PC-9 (cell line): ENCODE measurements around the gene GOLGA6L10. TPM values are rescaled to one million over a fixed set of nuclear protein-coding genes. Genes with fewer than 3 reads are reported as not detected.
"Not testable (repeated sequence)": the region's sequence is repeated elsewhere in the genome, so short reads cannot be mapped to it uniquely, and the experiment has no call there.

Experiments
- BruUV-seq: library from RNA; stranded (reverse); fragments of 400-500 nt; replicated peaks from 2 replicates; lab custom pipeline; 2021; lab: Mats Ljungman, UMichigan
- CTCF ChIA-PET: fragments of 300-600 bp; sonication (Branson Sonifier 250); formaldehyde crosslinking; loops from one replicate; lab custom pipeline; 2022; ENCODE audit warnings: antibody characterized with exemption; lab: Charles Lee
- POLR2A ChIA-PET: fragments of 300-600 bp; sonication (Branson Sonifier 250); formaldehyde crosslinking; loops from one replicate; lab custom pipeline; 2022; ENCODE audit warnings: antibody characterized with exemption; ENCODE audit not compliant: unreplicated experiment; lab: Charles Lee
- DNase-seq, 2 experiments: peaks; one replicate each; pipeline versions ENCODE4 v3.0.0 to v3.0.0-alpha.2; 2015 to 2022; ENCODE audit warnings: mixed read lengths in 1 of 2
- H2AFZ ChIP-seq: fragments of 200-600 bp; sonication (generic); 2 replicates; pipeline ENCODE4 v1.8.1; 2017; ENCODE audit warnings: antibody characterized with exemption
- H3F3A ChIP-seq: fragments of 200-600 bp; sonication (generic); 2 replicates; pipeline ENCODE4 v1.8.1; 2017; ENCODE audit warnings: antibody characterized with exemption, mild to moderate bottlenecking, low read depth; ENCODE audit not compliant: insufficient read depth
- H3K27ac ChIP-seq: fragments of 200-600 bp; sonication (generic); 2 replicates; pipeline ENCODE4 v1.6.1; 2016; ENCODE audit warnings: mixed run types
- H3K27me3 ChIP-seq: fragments of 200-600 bp; sonication (generic); 2 replicates; pipeline ENCODE4 v1.6.1; 2016; ENCODE audit warnings: low read depth, mixed run types; ENCODE audit not compliant: insufficient read depth
- H3K36me3 ChIP-seq: fragments of 200-600 bp; sonication (generic); 2 replicates; pipeline ENCODE4 v1.6.1; 2016; ENCODE audit warnings: low read depth, mixed run types
- H3K4me1 ChIP-seq: fragments of 200-600 bp; sonication (generic); replicated peaks from 2 replicates; pipeline ENCODE4 v1.6.1; 2016; ENCODE audit warnings: mixed run types; ENCODE audit not compliant: insufficient read depth
- H3K4me2 ChIP-seq: fragments of 200-600 bp; sonication (generic); 2 replicates; pipeline ENCODE4 v1.6.1; 2017; ENCODE audit warnings: mixed run types
- H3K4me3 ChIP-seq: fragments of 200-600 bp; sonication (generic); 2 replicates; pipeline ENCODE4 v1.6.1; 2016; ENCODE audit warnings: mixed run types
- H3K79me2 ChIP-seq: fragments of 200-600 bp; sonication (generic); 2 replicates; pipeline ENCODE4 v1.6.1; 2017; ENCODE audit warnings: low read depth, mixed run types
- H3K9me2 ChIP-seq: fragments of 200-600 bp; sonication (generic); 2 replicates; pipeline ENCODE4 v1.8.1; 2017; ENCODE audit warnings: mild to moderate bottlenecking; ENCODE audit not compliant: insufficient read depth
- H3K9me3 ChIP-seq: fragments of 200-600 bp; sonication (generic); 2 replicates; pipeline ENCODE4 v1.8.1; 2016; ENCODE audit warnings: low read depth; ENCODE audit not compliant: insufficient read depth
- H4K20me1 ChIP-seq: fragments of 200-600 bp; sonication (generic); 2 replicates; pipeline ENCODE4 v1.8.1; 2017; ENCODE audit not compliant: insufficient read depth
- intact Hi-C: fragments of 100-400 bp; cut with micrococcal nuclease; formaldehyde crosslinking; loops from one replicate; pipeline ENCODE4 v1.10.0; 2022; ENCODE audit not compliant: unreplicated experiment
- total RNA-seq: library from RNA; stranded (reverse); gene quantifications from 2 replicates; pipeline ENCODE4 v1.2.3, GENCODE V29; 2021

The GOLGA6L10 gene
- total RNA-seq, 1 experiment from 2014 or later: 2.2 TPM

DNA sequence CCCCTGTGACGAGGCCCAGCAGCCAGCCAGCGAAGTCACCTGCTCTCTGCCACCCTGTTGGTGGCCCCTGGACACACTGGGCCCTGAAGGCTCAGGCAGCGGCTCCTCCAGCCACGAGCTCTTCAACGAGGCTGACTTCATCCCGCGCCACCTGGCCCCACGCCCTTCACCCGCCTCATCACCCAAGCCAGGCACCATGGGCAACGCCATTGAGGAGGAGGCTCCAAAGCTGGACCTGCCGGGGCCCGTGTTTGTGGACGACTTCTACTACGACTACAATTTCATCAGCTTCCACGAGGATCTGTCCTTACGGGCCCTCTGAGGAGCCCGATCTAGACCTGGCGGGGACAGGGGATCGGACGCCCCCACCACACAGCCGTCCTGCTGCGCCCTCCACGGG, 22.4 kb downstream of the GOLGA6L10 start:
- H4K20me1 ChIP-seq, H3K9me2 ChIP-seq, DNase-seq, H3K27me3 ChIP-seq, H3K79me2 ChIP-seq, BruUV-seq, H3K36me3 ChIP-seq, intact Hi-C loops, POLR2A ChIA-PET, H3K4me3 ChIP-seq, H3K27ac ChIP-seq, CTCF ChIA-PET, H3K9me3 ChIP-seq, H3K4me1 ChIP-seq, H3F3A ChIP-seq, H3K4me2 ChIP-seq, H2AFZ ChIP-seq: not testable (repeated sequence)

DNA sequence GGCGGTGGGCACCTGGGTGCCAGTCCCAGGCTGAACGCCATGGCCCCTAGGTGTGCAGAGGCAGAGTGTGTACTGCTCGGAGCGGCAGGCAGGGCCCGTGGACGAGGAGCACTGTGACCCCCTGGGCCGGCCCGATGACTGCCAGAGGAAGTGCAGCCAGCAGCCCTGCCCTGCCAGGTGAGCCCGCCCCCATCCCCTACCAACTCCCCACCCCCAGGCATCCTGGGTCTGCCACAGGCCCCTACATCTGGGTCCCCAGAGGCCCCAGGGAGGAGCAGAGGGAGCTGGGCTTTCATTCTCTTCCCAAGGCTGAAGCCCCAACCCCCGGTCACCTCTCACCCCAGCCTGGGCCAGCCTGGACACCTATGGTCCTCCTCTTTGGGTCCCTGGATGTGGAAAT, 23.6 kb downstream of the GOLGA6L10 start:
- BruUV-seq, POLR2A ChIA-PET, DNase-seq: not testable (repeated sequence)

DNA sequence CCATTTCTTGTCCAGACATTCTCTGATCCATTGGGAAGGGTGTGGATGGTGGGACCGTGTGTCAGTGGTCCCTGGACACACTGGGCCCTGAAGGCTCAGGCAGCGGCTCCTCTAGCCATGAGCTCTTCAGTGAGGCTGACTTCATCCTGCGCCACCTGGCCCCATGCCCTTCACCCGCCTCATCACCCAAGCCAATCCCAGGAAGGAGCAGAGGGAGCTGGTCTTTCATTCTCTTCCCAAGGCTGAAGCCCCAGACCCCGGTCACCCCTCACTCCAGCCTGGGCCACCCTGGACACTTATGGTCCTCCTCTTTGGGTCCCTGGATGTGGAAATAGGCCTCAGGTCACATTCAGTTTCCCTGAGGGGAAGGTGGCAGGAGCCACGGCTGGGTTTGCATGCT, 24.4 kb downstream of the GOLGA6L10 start:
- H3K4me1 ChIP-seq, H3K9me3 ChIP-seq, H3K79me2 ChIP-seq, intact Hi-C loops, H3K27me3 ChIP-seq, H4K20me1 ChIP-seq, H3K4me2 ChIP-seq, H3K4me3 ChIP-seq, DNase-seq, H2AFZ ChIP-seq, CTCF ChIA-PET, H3K27ac ChIP-seq, H3K36me3 ChIP-seq, H3K9me2 ChIP-seq, BruUV-seq, POLR2A ChIA-PET, H3F3A ChIP-seq: not testable (repeated sequence)

More for the DNA sequence above, 23.6 kb downstream of the GOLGA6L10 start:
- intact Hi-C loops, H3K36me3 ChIP-seq, H3K4me1 ChIP-seq, H3F3A ChIP-seq, CTCF ChIA-PET, H3K79me2 ChIP-seq, H3K27me3 ChIP-seq, H3K9me2 ChIP-seq, H3K9me3 ChIP-seq, H4K20me1 ChIP-seq, H3K4me3 ChIP-seq, H2AFZ ChIP-seq, H3K4me2 ChIP-seq, H3K27ac ChIP-seq: not testable (repeated sequence)

DNA sequence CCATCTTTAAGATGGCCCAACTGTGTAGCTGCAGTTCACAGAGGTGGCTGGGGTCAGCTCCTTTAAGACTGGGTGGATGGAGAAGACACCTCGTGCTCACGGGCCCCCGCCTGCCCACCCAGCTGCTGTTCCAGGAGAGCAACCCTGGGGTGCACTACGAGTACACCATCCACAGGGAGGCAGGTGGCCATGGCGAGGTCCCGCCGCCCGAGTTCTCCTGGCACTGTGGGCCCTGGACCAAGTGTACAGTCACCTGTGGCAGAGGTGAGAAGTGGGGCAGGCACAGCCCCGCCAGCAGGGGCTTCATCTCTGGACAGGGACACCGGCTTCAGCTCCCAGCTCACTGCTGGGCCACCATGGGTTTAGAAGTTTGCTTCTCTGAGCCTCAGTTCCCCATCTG, 26.8 kb downstream of the GOLGA6L10 start:
- CTCF ChIA-PET, BruUV-seq, H3K36me3 ChIP-seq, POLR2A ChIA-PET, H2AFZ ChIP-seq, H3K27ac ChIP-seq, H3K9me2 ChIP-seq, H4K20me1 ChIP-seq, H3K4me3 ChIP-seq, H3K4me1 ChIP-seq, intact Hi-C loops, H3F3A ChIP-seq, H3K4me2 ChIP-seq, DNase-seq, H3K79me2 ChIP-seq, H3K27me3 ChIP-seq, H3K9me3 ChIP-seq: not testable (repeated sequence)

DNA sequence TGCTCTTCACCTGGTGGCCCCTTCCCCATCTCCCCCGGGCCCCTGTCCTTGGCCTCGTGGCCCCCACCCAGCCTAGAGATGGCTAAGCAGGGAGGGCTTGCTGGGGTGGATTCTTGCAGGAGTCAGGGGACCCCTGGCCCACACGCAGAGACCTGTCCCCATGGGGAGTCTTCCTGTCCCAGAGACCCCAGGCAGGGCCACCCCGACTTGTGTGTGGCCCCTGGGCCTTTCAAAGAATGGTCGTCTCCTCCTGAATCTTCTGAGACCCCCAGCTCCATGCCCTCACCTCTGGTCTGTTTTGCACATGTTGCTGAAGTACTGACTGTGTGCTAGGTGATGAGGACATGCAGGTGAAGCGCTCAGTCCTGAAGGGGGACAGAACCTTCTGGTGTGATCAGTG, 28.4 kb downstream of the GOLGA6L10 start:
- H3K9me2 ChIP-seq, H3K9me3 ChIP-seq, CTCF ChIA-PET: not testable (repeated sequence)

DNA sequence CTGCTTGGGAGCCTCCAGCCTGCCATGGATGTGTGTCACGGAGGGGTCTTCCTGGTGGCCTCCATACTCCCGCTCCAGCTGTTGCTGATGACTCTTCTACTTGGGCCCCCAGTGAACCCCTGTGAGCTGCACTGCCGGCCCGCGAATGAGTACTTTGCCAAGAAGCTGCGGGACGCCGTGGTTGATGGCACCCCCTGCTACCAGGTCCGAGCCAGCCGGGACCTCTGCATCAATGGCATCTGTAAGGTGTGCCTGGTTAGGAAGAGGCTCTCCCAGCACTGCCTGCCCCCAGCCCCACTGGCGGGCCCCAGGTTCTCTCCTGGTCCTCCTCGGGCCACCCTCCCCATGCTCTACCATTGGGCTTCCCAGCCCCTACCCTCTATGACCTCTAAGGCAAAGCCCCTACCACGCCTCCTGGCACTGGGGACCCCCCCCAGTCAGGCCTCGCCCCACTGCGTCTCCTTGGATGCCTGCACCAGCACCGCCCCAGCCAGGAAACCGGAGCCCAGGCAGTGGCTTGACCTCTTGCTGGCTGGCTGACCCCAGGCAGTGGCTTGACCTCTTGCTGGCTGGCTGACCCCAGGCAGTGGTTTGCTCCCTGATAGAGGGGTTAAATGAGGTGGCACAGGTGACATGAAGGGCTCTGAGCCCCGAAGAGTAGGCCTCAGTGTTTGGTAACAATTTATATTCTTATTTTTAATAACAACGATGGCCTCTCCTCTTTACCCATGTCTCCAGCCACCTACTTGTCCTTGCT, 29.6 kb downstream of the GOLGA6L10 start:
- BruUV-seq, H3K4me3 ChIP-seq, H3K79me2 ChIP-seq, H3K4me1 ChIP-seq, H3K9me3 ChIP-seq, H3K9me2 ChIP-seq, H3F3A ChIP-seq, POLR2A ChIA-PET, H3K27ac ChIP-seq, H3K27me3 ChIP-seq, H3K36me3 ChIP-seq, H2AFZ ChIP-seq, H3K4me2 ChIP-seq, intact Hi-C loops, CTCF ChIA-PET, H4K20me1 ChIP-seq, DNase-seq: not testable (repeated sequence)

More for the DNA sequence above, 28.4 kb downstream of the GOLGA6L10 start:
- H3K4me1 ChIP-seq, H3K4me2 ChIP-seq, H2AFZ ChIP-seq, intact Hi-C loops, H3K4me3 ChIP-seq, H3F3A ChIP-seq, POLR2A ChIA-PET, H3K27ac ChIP-seq, H3K27me3 ChIP-seq, DNase-seq, H3K36me3 ChIP-seq, H4K20me1 ChIP-seq, H3K79me2 ChIP-seq, BruUV-seq: not testable (repeated sequence)

DNA sequence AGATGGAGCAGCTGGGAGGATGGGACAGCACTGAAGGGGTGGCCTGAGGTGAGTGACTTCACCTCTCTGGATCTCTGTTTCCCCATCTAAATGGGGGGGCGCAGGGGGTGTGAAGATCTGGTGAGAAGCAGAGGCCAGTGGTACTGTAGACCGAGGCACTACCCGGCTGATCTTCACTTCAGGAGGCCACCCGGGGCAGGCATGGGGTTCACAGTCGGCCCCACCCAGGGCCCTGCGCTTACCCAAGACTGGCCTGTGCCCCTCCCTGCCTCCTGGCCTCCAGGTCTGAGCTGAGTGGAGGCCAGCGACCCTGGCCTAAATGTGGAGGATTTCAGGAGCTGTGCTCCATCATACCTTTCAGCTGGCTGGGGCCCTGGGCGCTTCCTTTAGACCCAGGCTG, 31.0 kb downstream of the GOLGA6L10 start:
- H3K9me3 ChIP-seq, DNase-seq, H3K79me2 ChIP-seq, CTCF ChIA-PET, BruUV-seq, H3K27ac ChIP-seq, H3K4me3 ChIP-seq, H3K36me3 ChIP-seq, H3K27me3 ChIP-seq, H4K20me1 ChIP-seq, H2AFZ ChIP-seq, H3K9me2 ChIP-seq, H3K4me1 ChIP-seq, H3F3A ChIP-seq, POLR2A ChIA-PET, H3K4me2 ChIP-seq, intact Hi-C loops: not testable (repeated sequence)
